ENCODE results near the gene ZNF202. TPM values are rescaled to one million over a fixed set of nuclear protein-coding genes. Genes with fewer than 3 reads are reported as not detected.

Gene ZNF202
- total RNA-seq, 1 donor from 2014 or later, result 10.5 TPM

- DNase-seq (ENCODE audit: low read depth), result no peak
- no peaks in the 10 kb centered on the region for H3K36me3 ChIP-seq (ENCODE audit: control insufficient read depth, insufficient read depth, low read length)
- H3K27me3 ChIP-seq (ENCODE audit: control insufficient read depth, insufficient read depth, low read length), result no peaks in the 10 kb centered on the region
- TF ChIP-seq CTCF (IDR thresholded peaks at IDR 0.05; ENCODE audit: insufficient read depth, low read length, poor library complexity, severe bottlenecking), result no peak
- no peak overlapping the region for H3K4me3 ChIP-seq (ENCODE audit: low read depth, low read length)
Observed at GRCh38 chr11:123738374-123738773, 3.1 kb downstream of the ZNF202 start.

- no peak for DNase-seq (ENCODE audit: low read depth)
- no peak overlapping the region for H3K4me3 ChIP-seq (ENCODE audit: low read depth, low read length)
- H3K36me3 ChIP-seq (ENCODE audit: control insufficient read depth, insufficient read depth, low read length), result no peaks in the 10 kb centered on the region
- no peak for TF ChIP-seq CTCF (IDR thresholded peaks at IDR 0.05; ENCODE audit: insufficient read depth, low read length, poor library complexity, severe bottlenecking)
- no peaks in the 10 kb centered on the region for H3K27me3 ChIP-seq (ENCODE audit: control insufficient read depth, insufficient read depth, low read length)
Observed at GRCh38 chr11:123736769-123737168, 4.7 kb downstream of the ZNF202 start.

- no peak overlapping the region for H3K4me3 ChIP-seq (ENCODE audit: low read depth, low read length)
- TF ChIP-seq CTCF (IDR thresholded peaks at IDR 0.05; ENCODE audit: insufficient read depth, low read length, poor library complexity, severe bottlenecking), result no peak
- DNase-seq (ENCODE audit: low read depth), result no peak
- peaks cover 4% of the 10 kb centered on the region for H3K36me3 ChIP-seq (ENCODE audit: control insufficient read depth, insufficient read depth, low read length)
- H3K27me3 ChIP-seq (ENCODE audit: control insufficient read depth, insufficient read depth, low read length), result no peaks in the 10 kb centered on the region
Observed at GRCh38 chr11:123729602-123730001, 11.9 kb downstream of the ZNF202 start.

GRCh38 chr11:123725995-123726655 is 15.3 kb downstream of the ZNF202 start:
- Histone ChIP-seq H3K36me3 (ENCODE audit: control insufficient read depth, insufficient read depth, low read length) (peaks cover 4% of the 10 kb centered on the region), H3K27me3 (ENCODE audit: control insufficient read depth, insufficient read depth, low read length) (no peaks in the 10 kb centered on the region), H3K4me3 (ENCODE audit: low read depth, low read length) (no peak overlapping the region)
- DNase-seq (ENCODE audit: low read depth), result no peak
- TF ChIP-seq CTCF (IDR thresholded peaks at IDR 0.05; ENCODE audit: insufficient read depth, low read length, poor library complexity, severe bottlenecking), result no peak

- DNase-seq (ENCODE audit: low read depth), result no peak
- no peak overlapping the region for H3K4me3 ChIP-seq (ENCODE audit: low read depth, low read length)
Observed at GRCh38 chr11:123719452-123719851, 22.0 kb downstream of the ZNF202 start.

More at GRCh38 chr11:123719452-123719851, 22.0 kb downstream of the ZNF202 start:
- no peak for TF ChIP-seq CTCF (IDR thresholded peaks at IDR 0.05; ENCODE audit: insufficient read depth, low read length, poor library complexity, severe bottlenecking)
- H3K27me3 ChIP-seq (ENCODE audit: control insufficient read depth, insufficient read depth, low read length), result no peaks in the 10 kb centered on the region
- H3K36me3 ChIP-seq (ENCODE audit: control insufficient read depth, insufficient read depth, low read length), result no peaks in the 10 kb centered on the region

Data from kidney epithelial cell (primary cell).